GM12874 (cell line): ENCODE measurements around the gene GINS1.

Source experiments
- CTCF ChIP-seq: IDR thresholded peaks from 2 replicates; pipeline ENCODE4 v1.5.1; 2011; ENCODE audit warnings: low read depth, mild to moderate bottlenecking, control low read depth, low read length, moderate library complexity; ENCODE audit not compliant: insufficient read depth

The GINS1 gene

DNA sequence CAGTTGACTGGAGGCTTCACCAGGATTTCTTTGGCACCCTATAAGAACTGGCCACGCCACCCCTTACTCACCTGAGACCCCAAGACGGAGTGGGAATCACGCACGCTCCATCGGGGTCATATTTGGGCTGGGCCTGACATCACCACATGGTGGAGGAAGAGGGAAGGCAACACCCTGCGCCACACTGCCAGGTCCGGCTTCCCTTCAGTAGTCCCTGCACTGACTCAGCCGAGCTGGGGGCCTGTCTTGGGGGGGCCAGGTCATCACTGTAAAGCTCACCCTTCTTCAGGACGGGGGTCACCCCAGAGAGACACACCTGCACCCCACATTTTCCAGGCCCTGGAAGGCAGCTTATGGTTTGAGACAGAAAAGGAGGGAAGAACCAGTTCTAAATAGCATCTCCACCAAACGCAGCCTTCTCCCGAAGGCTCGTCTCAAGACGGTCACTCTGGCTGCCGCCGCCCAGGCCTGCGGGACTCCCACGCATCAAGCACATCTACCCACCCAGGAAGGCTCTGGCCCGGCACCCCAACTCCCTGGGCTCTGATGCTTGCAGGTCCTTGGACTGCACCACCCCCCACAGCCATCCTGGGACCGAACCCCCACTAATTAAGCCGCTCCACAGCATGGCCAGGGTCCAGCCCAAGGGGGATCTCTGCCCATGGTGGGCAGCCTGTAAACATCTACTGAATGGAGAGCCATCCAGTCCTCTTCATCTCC is 51.8 kb downstream of the GINS1 start:
- TF ChIP-seq CTCF, result no peak

GRCh38 chr20:25459916-25460535 is 52.6 kb downstream of the GINS1 start:
- TF ChIP-seq CTCF, result no peak

DNA sequence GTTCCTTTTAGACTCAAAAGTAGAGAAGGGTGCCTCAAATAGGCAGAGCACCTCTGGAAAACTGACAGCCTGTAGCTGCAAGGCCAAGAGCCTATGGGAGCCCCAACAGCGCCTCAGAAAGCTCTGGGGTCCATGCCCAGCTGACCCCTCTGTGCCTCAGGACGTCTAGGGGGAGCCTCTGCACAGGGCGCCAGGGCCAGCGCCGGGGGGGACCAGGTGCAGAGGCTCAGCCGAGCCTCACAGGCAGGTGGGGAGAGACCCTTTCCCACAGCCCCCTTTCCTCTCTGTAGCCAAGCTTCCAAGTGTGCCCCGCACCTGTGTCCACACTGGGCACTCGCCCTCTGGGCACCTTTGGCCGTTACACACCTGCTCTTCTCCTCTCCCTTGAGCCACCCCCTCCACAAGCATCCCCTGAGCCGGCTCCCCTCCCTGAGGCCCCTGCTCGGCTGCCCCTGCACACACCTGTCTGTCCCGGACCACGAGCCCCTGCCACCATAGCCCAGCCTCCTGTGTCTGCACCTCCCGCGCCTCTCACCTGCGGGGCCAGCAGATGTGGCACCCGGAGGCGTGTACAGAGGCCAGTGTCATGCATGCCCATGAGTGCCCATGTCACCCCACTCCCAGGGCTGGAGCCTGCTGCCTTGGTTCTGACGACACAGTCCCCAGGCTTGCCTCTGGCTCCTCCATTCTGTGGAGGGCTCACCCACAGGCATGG is 53.2 kb downstream of the GINS1 start:
- TF ChIP-seq CTCF, result no peak

DNA sequence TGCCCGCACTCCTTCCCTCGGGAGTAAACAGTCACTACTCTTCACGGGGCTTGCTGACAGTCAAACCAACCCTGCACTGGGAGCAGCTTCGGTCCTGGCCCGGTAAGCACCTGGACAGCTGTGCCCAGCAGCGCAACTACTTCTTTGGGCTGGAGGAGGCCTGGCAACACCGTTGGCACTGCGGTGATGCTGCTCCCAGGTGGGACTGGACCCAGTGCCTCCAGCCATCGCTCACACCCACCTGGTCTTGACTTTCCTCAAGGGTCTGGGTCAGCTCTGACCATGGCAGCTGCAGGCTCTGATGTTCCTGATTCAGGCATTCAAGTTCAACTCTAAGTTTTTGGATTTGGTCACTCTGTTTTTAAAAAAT is 53.8 kb downstream of the GINS1 start:
- no peak for TF ChIP-seq CTCF

DNA sequence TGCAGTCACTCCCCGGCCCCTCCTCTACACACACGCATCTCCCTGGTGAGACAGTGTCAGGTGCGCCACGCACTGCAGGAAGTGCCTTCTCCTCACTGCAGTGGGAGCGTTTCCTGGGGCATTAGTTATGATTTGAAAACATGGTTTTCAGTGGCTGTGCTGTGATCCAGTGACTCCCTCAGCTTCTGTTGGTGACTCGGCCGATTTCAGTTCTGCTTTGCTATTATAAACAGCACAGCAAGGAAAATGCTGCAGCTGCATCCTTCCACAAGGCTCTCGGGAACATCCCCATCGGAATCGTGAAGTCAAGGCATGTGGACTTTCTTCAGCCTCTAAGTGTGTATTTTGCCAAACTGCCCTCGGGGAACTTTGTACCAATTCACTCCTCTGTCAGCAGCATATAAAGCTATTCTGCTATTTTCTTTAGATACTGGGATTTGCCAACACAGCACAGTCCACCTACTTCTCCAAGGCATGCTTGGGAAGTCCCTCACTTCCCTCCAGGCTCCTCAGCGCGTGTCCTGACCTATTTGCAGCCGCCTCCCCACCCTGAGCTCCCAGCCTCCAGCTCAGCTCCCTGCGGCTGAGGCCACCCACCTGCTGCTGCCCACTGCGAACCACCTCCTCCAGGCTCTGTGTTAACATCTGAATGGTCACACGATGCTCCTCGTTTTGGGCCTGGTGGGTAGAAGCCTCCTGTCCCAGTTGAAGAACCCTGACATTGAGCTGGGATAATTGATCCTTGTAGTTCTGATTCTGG is 54.5 kb downstream of the GINS1 start:
- TF ChIP-seq CTCF, result no peak

- no peak for TF ChIP-seq CTCF
Observed at GRCh38 chr20:25464501-25465242, 57.2 kb downstream of the GINS1 start.
